Measurements from ENCODE around the gene ALOX5.
A peak's percentile ranks its signal among the peaks of the same experiment; 100 is the strongest.
"Not testable (repeated sequence)": the region's sequence is repeated elsewhere in the genome, so short reads cannot be mapped to it uniquely, and the experiment has no call there.

The ALOX5 gene

DNA sequence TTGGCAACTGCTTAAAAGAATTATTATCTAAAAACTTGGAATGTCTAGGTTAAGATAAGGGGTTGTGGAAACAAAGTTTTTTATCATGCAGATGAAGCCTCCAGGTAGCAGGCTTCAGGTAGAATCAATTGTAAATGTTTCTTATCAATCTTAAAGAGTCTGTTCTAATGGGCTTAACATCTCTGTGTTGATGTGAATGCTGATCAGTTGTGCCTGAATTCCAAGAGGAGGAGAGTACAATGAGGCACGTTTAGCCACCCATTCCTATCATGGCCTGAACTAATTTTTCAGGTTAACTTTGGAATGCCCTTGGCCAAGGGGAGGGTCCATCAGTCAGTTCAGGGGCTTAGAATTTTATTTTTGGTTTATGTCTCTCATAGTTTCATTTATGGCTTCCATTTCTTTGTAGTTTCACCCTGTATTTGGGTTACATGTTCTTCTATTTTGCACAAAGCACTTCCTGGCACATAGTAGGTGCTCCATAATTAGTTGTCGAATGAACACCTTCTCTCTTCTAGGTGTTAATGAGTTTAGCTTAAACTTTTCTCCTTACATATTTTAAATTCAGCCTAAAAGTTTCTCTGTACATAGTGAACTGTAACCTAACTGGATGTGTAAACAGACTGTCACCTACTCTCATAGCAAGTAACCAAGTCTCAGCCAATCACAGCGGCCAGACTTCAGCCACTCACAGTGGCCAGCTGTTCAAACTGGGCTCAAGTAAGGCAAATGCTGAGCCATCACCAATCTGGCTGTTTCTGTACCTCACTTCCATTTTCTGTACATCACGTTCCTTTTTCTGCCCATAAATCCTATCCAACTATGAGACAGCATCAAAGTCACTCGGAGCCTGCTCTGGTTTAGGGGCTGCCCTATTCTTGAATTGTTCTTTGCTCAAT is 34.7 kb downstream of the ALOX5 start:
- DNase-seq = no peak

GRCh38 chr10:45409347-45409746 is 35.3 kb downstream of the ALOX5 start:
- DNase-seq = not testable (repeated sequence)

- DNase-seq = no peak
Observed at GRCh38 chr10:45409782-45410181, 35.8 kb downstream of the ALOX5 start.

- no peak for DNase-seq
Observed at GRCh38 chr10:45410489-45410806, 36.4 kb downstream of the ALOX5 start.

DNA sequence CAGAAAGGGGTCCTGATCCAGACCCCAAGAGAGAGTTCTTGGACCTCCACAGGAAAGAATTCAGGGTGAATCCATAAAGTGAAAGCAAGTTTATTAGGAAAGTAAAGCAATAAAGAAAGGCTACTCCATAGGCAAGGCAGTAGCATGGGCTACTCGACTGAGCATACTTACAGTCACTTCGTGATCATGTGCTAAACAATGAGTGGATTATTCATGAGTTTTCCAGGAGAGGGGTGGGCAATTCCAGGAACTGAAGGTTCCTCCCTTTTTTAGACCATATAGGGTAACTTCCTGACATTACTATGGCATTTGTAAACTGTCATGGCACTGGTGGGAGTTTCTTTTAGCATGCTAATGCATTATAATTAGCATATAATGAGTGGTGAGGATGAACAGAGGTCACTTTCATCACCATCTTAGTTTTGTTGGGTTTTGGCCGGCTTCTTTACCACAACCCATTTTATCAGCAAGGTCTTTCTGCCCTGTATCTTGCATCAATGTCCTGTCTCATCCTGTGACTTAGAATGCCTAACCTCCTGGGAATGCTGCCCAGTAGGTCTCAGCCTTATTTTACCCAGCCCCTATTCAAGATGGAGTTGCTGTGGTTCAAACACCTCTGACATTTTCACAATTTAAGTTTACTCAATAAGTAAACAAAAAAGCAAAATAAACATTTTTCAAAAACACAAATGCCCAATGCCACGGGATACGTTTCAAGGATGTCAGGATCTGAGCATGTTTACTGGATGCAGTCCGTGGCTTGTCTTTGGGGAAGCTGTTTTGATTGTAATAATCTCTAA is 37.0 kb downstream of the ALOX5 start:
- no peak for DNase-seq

GRCh38 chr10:45411607-45411940 is 37.6 kb downstream of the ALOX5 start:
- no peak for DNase-seq

GRCh38 chr10:45415062-45415461 is 41.0 kb downstream of the ALOX5 start:
- not testable (repeated sequence) for DNase-seq

DNA sequence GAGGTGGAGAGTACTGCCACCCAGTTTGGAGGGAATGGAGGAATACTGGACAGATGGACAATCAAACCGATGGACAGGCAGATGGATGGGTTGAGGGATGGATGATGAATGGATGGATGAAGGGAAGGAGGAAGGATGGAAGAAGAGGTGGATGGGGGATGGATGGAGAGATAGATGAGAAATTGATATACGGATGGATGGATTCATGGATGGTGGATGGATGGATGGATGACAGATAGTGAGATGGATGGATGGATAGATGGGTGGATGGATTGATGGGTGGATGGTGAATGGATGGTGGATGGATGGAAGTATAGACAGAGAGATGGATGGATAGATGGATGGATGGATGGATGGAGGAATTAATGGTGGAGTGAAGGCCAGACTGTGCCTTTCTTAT is 42.6 kb downstream of the ALOX5 start:
- DNase-seq = no peak

DNA sequence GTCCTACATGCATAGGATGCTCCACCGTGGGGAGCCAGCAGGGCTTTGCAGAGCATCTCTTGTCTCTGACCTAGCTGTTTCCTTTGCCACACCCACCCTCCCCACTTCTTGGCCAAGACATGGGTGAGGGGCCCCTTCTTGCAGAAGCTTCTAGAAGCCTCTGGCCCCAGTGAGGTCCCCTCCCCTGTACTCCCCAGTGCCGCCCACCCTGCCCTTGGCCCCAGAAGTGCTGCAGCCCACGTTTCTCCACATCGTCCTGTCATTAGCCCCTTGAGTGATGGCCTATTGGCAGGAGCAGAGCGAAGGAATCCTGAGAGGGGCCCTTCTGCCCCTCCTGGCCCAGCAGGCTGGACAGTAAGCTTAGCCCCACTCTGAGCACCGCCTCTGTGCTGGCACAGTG is 43.7 kb downstream of the ALOX5 start:
- no peak for DNase-seq

DNA sequence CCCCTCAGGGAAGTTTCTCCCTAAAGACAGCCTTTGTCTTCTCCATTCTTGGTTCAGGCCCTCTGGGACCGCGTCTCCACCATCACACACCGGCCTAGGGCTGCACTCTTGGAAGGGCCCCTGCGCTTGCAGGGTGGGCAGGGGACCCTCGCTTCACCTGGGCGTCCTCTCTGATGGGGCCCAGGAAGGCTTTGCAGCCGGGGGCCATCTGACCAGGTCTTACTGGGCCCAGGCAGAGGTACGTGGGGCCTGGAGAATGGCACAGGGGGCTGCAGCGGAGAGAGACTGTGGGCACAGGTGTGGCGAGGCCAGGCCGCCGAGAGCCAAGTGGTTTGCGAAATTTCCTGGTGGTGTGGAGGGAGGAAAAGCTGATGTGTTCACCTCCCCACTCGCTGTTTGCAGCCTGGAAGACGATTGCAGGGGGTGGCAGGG is 44.4 kb downstream of the ALOX5 start:
- no peak for DNase-seq

- peak; percentile 69 for DNase-seq
Observed at GRCh38 chr10:45418849-45419675, 45.0 kb downstream of the ALOX5 start.

DNA sequence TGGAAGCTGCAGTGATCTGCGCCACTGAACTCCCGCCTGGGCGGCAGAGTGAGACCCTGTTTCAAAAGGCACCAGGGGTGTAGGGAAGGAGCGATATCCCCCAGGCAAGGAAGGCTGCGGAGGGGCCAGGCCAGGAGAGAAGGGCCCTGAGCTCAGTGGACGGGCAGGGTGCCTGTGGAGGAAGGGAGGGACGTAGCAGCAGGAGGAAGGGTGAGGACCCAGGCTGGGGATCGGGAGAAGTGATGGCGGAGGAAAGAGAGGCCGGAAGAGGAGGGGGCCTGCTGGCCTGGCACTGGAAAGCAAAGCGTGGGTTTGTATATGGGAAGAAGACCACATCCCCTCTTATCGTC is 45.6 kb downstream of the ALOX5 start:
- DNase-seq = no peak

GRCh38 chr10:45420453-45421192 is 46.6 kb downstream of the ALOX5 start:
- peak; percentile 78 for DNase-seq

DNA sequence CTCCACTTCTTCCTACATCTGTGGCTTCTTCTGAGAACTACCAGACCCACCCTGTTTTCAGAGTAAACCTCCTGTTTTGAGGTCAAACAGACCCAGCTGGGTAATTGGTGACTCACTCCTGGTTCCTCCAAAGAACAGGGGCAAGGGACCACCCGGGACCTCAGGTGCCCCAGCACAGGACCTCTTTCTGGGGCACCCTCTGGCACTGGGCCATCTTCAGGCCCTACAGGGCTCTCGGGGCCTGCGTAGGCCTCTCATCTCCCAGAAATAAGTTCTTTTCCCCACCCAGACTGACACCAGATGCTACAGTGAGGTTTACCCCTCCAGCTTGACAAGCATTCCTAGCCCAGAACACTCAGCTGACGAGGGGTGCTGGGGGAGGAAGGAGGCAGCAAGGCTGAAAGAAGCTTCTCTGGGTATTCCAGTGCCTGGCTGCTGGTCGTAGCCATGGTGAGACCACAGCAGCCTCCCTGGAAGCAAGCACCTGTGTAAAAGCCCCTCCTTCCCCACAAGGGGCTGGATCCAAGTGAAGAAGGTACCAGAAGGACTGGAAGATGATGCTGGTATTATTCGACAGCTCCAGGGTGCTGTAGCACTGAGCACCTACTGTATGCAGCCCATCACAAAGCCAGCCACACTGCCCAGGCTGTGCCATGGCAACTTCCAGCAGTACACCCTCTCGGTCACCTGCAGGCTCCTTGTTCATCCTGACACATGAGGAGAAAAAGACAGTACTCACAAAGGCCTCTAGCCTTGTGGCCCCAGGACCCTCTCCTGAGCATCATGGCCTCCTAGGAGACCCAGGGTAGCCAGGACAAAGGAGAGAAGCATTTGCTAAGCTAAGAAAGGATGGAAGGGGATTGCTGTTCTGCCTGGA is 47.4 kb downstream of the ALOX5 start:
- DNase-seq = peak; percentile 61

DNA sequence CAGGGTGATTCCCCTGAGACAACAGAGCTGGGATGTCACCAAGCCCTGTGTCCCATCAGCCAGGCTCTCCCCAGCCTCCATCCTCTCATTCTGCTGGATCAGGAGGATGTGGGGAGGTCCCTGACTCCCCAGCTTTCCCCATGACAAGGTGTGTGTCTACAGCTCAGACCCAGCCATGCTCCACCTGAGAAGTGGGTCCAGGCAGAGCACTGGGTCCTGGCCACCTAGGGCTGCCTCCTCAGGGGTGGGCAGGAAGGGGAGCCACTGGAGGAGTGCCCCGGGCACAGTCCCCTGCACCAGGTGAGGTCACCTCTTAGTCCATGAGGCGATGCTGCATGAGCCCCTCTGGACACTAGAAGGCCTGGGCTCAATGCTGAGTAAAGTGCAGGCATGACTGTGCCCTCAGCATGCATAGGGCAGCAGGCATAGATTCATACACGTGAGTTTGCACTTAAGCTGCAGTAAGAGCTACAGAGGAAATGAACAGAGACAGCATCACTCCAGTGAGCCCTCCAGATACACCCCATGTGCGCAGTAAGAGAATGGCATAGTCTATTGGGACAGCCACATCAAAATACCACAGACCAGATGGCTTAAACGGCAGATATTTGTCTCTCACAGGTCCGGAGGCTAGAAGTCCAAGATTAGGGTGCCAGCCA is 48.3 kb downstream of the ALOX5 start:
- no peak for DNase-seq

DNA sequence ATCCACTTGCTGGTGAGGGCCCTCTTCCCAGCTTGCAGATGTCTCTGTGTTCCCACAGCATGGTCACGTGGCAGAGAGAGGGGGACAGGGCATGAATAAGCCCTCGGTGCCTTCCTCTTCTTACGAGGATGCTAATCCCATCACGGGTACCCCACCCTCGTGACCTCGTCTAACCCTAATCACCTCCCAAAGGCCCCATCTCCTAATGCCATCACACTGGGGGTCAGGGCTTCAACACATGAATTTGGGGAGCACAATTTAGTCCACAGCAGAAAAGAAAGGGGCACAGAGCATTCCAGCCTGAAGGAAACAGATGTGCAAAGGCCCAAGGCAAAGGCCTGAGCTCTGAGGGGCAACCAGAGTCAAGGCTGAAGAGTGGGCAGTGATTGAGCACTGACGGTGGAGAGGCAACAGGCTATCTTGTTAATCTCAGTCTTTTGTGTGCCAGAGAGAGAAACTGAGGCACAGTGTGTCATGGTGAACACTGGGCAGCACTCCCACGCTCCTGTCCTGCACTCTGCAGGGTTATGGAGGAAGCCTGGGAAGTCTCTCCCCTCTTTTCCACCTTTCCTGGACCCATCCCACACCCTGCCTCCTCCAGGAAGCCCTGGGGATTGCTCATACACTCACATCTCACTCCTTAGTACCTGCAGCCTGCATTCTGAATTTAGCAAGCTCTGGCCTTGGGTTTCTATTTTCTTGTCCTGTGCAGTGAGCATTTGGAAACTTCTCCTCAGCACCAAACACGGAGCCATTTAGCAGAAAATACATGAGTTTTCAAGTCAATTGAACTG is 49.0 kb downstream of the ALOX5 start:
- no peak for DNase-seq

GRCh38 chr10:45423976-45424499 is 50.0 kb downstream of the ALOX5 start:
- no peak for DNase-seq

DNA sequence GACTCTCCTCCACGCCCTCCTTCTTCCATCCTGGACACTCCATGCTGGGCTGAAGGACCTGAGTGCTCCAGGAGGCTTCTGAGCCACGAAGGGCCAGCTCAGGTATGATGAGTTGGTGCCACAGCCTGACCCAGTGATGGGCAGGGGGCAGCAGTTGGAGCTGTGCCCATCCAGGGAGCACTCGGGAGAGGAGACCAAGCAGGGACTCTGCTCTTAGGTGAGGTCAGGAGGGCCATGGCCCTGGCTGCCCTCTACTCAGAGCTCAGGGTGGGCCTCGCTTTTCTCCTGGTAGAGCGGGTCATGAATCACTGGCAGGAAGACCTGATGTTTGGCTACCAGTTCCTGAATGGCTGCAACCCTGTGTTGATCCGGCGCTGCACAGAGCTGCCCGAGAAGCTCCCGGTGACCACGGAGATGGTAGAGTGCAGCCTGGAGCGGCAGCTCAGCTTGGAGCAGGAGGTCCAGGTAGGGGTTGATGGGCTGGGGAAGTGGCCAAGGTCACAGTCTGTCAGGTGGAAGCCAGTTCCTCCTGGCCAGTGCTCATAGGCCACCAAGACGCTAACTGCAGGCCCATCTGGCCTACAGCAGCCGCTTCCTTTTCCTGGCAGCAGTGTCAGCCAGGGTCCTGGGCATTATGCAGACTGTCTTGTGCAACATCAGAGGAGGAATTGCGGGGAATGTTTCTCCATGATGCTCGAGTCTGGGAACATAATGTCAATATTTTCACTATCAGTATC is 50.8 kb downstream of the ALOX5 start:
- no peak for DNase-seq

All from CD4-positive, alpha-beta T cell treated with Interleukin-17A for 4 hours (primary cell).